ENCODE measurements around the gene C5orf46.
"Not testable (repeated sequence)": the region's sequence is repeated elsewhere in the genome, so short reads cannot be mapped to it uniquely, and the experiment has no call there.

Gene C5orf46

DNA sequence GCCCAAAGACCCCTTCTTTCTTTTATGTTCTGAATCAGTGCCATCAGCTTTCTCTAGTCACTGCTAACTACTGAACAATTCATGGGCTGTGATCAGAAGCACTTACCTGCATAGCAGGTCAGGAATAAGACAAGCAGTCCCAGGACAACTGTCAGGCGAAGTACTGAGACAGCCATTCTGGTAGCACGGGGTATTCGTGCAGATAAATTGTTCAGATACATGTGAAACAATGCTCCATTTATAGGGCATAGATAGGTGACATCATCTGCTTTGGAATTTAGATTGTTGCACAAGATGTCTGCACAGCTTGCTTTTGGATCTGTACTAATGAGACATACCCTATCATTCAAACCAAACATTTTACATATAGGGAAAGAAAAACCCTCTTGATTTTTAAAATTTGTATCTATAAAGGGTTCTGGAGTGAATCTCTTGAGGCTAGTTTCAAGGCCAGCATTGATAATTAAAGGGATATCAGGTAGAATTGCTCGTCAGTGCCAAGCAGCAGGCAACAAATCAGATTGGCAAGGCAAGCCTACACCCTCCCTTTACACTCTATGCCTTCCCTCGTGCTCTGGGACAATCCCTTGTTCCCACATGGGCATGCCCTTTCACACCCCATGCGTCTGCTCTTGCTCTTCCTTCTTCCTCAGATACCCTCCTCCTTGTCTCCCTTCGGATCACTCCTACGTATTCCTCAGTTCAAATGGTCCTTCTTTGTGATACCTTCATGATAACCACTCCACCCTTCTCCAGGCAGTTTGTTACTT, at the start of gene C5orf46:
Gene C5orf46, minus strand, starts transcription at position 213 of the 770 bp plus-strand sequence. Its CDS starts 37 bp downstream, at position 176.
- H3K9me3 ChIP-seq (ENCODE audit: low read length) = no peaks in the 10 kb centered on the region
- H3K27me3 ChIP-seq (ENCODE audit: control insufficient read depth in 1 of 2, insufficient read depth in 2 of 2, low read length in 2 of 2) = no peaks in the 10 kb centered on the region
- no peaks in the 10 kb centered on the region for H3K4me1 ChIP-seq (ENCODE audit: insufficient read depth, low read length)
- H3K36me3 ChIP-seq (ENCODE audit: insufficient read depth, low read length) = no peaks in the 10 kb centered on the region
- no peak within 1 kb of the TSS for H3K27ac ChIP-seq (ENCODE audit: low read depth, low read length)
- H3K4me3 ChIP-seq (ENCODE audit: low read depth in 1 of 2, low read length in 2 of 2) = no peak within 1 kb of the TSS
- H3K9ac ChIP-seq (ENCODE audit: low read length) = no peak within 1 kb of the TSS

DNA sequence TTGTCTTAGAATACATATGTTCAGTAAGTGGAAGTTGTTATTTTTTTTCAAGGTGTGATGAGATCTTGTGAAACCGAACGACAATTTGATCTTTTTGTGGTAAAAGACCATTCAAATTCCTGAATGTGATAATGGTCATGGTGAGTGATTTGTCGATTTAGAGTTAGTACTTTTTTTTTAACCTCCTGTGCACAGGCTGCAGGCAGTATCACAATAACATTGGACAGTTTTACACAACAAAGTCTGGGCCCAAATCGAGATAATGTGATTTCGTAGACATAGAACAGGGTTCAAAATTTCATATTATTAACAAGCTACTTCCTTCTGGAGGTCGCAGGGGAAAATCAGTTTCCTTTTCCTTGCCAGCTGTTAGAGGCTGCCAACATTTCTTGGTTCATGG, 48.6 kb upstream of the C5orf46 start:
- Histone ChIP-seq H3K27me3 (ENCODE audit: control insufficient read depth in 1 of 2, insufficient read depth in 2 of 2, low read length in 2 of 2) (no peaks in the 10 kb centered on the region), H3K4me3 (ENCODE audit: low read depth in 1 of 2, low read length in 2 of 2) (no peak overlapping the region), H3K9ac (ENCODE audit: low read length) (no peak overlapping the region), H3K4me1 (ENCODE audit: insufficient read depth, low read length) (no peaks in the 10 kb centered on the region), H3K36me3 (ENCODE audit: insufficient read depth, low read length) (no peaks in the 10 kb centered on the region), H3K27ac (ENCODE audit: low read depth, low read length) (no peak overlapping the region), H3K9me3 (ENCODE audit: low read length) (no peaks in the 10 kb centered on the region)

DNA sequence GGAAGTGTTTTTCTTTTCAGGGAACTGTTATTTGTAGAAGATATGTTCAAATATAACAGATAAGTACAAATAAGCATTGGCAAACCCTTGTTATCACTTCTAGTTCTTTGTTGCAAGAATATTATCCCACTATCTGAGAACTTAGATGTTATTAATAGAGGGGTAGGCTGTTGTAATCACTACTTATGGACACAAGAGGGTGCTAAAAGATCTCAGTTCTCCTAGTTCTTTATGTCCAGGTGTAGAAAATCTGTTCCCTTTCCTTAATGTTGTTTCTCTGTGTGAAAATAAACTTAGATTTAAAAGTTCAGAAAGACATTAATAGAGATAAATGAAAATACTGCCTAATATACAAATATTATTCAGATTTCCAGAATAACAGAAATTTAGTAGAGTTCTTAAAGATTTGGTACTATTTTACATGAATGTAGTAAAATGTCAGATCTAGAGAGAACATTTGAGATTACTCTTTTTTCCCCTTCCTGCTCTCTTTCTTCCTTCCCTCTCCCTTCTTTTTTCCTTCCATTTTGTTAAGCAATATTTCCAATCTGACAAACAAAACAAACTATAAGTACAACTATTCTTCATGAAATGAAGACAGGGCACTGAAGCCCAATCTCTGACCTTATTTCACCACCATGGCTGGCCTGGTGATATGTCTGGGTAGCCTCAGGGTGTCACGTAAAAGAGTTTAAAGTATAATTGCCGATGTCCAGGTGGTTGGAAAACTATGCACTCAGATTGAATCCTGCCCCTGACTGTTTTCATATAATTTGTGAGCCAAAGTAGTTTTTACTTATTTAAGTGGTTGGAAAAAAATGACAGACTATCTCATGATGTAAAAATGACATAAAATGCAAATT, 43.6 kb upstream of the C5orf46 start:
- Histone ChIP-seq H3K27ac (ENCODE audit: low read depth, low read length) (no peak overlapping the region), H3K9me3 (ENCODE audit: low read length) (no peaks in the 10 kb centered on the region), H3K27me3 (ENCODE audit: control insufficient read depth in 1 of 2, insufficient read depth in 2 of 2, low read length in 2 of 2) (no peaks in the 10 kb centered on the region), H3K36me3 (ENCODE audit: insufficient read depth, low read length) (no peaks in the 10 kb centered on the region), H3K4me3 (ENCODE audit: low read depth in 1 of 2, low read length in 2 of 2) (no peak overlapping the region), H3K4me1 (ENCODE audit: insufficient read depth, low read length) (no peaks in the 10 kb centered on the region), H3K9ac (ENCODE audit: low read length) (no peak overlapping the region)

DNA sequence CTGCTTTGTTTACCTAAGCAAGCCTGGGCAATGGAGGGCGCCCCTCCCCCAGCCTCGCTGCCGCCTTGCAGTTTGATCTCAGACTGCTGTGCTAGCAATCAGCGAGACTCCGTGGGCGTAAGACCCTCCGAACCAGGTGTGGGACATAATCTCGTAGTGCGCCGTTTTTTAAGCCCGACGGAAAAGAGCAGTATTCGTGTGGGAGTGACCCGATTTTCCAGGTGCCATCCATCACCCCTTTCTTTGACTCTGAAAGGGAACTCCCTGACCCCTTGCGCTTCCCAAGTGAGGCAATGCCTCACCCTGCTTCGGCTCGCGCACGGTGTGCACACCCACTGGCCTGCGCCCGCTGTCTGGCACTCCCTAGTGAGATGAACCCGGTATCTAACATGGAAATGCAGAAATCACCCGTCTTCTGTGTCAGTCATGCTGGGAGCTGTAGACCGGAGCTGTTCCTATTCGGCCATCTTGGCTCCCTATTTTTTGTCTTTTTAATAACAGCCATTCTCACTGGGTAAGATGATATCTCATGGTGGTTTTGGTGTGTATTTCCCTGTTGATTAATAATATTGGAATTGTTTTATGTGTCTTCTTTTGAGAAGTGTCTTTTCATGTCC, 40.4 kb upstream of the C5orf46 start:
- not testable (repeated sequence) for H3K9me3 ChIP-seq (ENCODE audit: low read length); H3K9ac ChIP-seq (ENCODE audit: low read length); H3K27ac ChIP-seq (ENCODE audit: low read depth, low read length); H3K4me1 ChIP-seq (ENCODE audit: insufficient read depth, low read length); H3K4me3 ChIP-seq (ENCODE audit: low read depth in 1 of 2, low read length in 2 of 2); H3K36me3 ChIP-seq (ENCODE audit: insufficient read depth, low read length); H3K27me3 ChIP-seq (ENCODE audit: control insufficient read depth in 1 of 2, insufficient read depth in 2 of 2, low read length in 2 of 2)

DNA sequence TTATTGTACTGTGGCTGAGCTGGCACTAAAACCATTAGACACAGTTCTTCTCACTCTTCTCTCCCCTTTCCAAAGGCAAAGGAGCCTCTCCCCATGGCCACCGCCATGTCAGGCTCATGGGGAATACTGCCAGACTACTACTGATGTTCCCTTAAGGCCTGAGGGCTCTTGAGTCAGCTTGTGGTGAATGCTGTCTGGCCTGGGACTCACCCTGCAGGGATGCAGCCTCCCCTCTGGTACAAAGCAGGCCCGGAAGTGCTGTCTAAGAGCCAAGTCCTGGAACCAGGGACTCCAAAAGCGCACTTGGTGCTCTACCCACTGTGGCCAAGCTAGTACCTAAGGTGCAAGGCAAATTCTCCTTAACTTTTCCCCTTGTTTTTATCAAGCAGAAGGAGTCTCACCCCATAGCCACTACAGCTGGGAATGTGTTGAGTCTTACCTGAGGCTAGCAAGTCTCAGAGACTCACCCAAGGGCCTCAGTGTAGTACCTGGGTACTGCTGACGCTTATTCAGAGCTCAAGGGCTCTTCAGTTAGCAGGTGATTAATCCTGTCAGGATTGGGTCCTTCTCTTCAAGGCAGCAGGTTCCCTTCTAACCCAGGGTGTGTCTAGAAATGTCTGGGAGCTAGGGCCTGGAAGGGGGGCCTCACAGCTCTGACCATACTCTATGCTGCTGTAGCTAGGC, 33.2 kb upstream of the C5orf46 start:
- H3K9me3 ChIP-seq (ENCODE audit: low read length) = no peaks in the 10 kb centered on the region
- no peak overlapping the region for H3K4me3 ChIP-seq (ENCODE audit: low read depth in 1 of 2, low read length in 2 of 2)
- no peak overlapping the region for H3K9ac ChIP-seq (ENCODE audit: low read length)
- H3K36me3 ChIP-seq (ENCODE audit: insufficient read depth, low read length) = no peaks in the 10 kb centered on the region
- no peaks in the 10 kb centered on the region for H3K27me3 ChIP-seq (ENCODE audit: control insufficient read depth in 1 of 2, insufficient read depth in 2 of 2, low read length in 2 of 2)
- no peaks in the 10 kb centered on the region for H3K4me1 ChIP-seq (ENCODE audit: insufficient read depth, low read length)
- H3K27ac ChIP-seq (ENCODE audit: low read depth, low read length) = no peak overlapping the region

DNA sequence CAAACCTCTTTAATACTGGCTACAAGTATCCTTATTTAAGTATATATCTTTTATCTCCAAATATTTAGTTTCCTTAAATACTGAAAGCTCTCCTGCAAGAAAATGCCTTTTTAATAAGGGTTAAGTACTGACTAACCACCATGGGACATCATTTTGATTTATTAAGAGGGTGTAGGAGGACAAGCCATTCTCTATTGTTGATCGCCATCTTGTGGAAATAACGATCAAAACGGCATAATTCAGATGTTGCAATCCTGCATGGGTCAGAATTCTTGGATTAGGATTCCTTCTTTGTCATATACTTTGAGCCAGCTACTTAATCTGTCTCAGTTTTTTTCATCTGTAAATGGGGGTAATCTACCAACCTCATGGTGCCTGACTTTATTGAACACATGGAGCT, 28.7 kb upstream of the C5orf46 start:
- Histone ChIP-seq H3K36me3 (ENCODE audit: insufficient read depth, low read length) (no peaks in the 10 kb centered on the region), H3K27ac (ENCODE audit: low read depth, low read length) (no peak overlapping the region), H3K9ac (ENCODE audit: low read length) (no peak overlapping the region), H3K4me3 (ENCODE audit: low read depth in 1 of 2, low read length in 2 of 2) (no peak overlapping the region), H3K4me1 (ENCODE audit: insufficient read depth, low read length) (no peaks in the 10 kb centered on the region), H3K9me3 (ENCODE audit: low read length) (no peaks in the 10 kb centered on the region), H3K27me3 (ENCODE audit: control insufficient read depth in 1 of 2, insufficient read depth in 2 of 2, low read length in 2 of 2) (no peaks in the 10 kb centered on the region)

DNA sequence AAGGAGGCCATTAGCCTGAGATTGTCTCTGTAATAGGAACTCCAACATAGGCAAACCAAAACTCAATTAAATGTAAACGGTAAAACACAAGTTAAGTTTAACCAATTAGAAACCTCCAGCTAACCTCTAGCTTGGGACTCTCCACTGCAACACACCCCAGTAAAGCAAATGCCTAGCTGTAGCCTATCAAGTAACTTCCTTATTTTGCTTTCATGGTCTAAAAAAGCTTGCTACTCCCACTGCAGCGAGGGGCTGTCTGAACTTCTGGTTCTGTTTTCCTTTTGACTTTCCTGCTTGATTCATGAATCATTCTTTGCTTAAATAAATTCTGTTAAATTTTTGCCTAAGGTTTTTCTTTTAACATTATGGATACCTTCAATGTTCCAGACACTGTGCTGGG, 24.4 kb upstream of the C5orf46 start:
- H3K9me3 ChIP-seq (ENCODE audit: low read length) = no peaks in the 10 kb centered on the region
- no peak overlapping the region for H3K4me3 ChIP-seq (ENCODE audit: low read depth in 1 of 2, low read length in 2 of 2)
- H3K9ac ChIP-seq (ENCODE audit: low read length) = no peak overlapping the region
- H3K4me1 ChIP-seq (ENCODE audit: insufficient read depth, low read length) = no peaks in the 10 kb centered on the region
- H3K36me3 ChIP-seq (ENCODE audit: insufficient read depth, low read length) = no peaks in the 10 kb centered on the region
- no peaks in the 10 kb centered on the region for H3K27me3 ChIP-seq (ENCODE audit: control insufficient read depth in 1 of 2, insufficient read depth in 2 of 2, low read length in 2 of 2)
- H3K27ac ChIP-seq (ENCODE audit: low read depth, low read length) = no peak overlapping the region

DNA sequence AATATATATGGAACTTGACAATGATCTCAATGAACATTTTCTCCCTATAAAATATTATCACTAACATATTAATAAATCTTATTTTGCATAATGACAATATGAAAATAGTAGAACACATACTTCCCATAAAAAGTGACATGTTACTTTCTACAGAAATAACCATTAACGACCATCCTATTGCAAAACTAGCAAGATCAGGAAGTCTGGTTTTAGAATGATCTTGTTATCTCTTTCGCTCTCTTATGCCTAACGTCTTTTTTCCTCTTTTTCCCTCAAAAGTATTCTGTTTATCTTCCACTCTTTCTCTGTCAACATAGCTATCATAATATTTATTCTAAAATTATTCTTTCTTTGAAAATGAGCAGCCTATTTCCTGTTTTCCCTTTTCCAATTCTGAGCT, 21.6 kb upstream of the C5orf46 start:
- no peaks in the 10 kb centered on the region for H3K4me1 ChIP-seq (ENCODE audit: insufficient read depth, low read length)

DNA sequence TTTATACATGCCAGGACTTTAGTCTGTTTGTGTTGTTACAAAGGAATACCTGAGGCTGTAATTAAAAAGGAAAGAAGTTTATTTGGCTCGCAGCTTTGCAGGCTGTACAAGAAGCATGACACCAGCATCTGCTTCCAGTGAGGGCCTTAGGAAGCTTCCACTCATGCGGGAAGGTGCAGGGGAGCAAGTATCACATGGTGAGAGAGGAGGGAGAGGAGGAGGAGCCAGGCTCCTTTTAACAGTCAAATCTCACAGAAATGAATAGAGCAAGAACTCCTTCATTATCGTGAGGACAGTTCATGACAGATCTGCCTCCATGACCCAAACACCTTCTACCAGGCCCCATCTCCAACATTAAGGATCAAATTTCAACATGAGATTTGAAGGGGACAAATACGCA, 18.7 kb upstream of the C5orf46 start:
- H3K9ac ChIP-seq (ENCODE audit: low read length) = no peak overlapping the region
- H3K27me3 ChIP-seq (ENCODE audit: control insufficient read depth in 1 of 2, insufficient read depth in 2 of 2, low read length in 2 of 2) = no peaks in the 10 kb centered on the region
- H3K27ac ChIP-seq (ENCODE audit: low read depth, low read length) = no peak overlapping the region
- no peaks in the 10 kb centered on the region for H3K9me3 ChIP-seq (ENCODE audit: low read length)
- H3K36me3 ChIP-seq (ENCODE audit: insufficient read depth, low read length) = no peaks in the 10 kb centered on the region
- no peaks in the 10 kb centered on the region for H3K4me1 ChIP-seq (ENCODE audit: insufficient read depth, low read length)
- H3K4me3 ChIP-seq (ENCODE audit: low read depth in 1 of 2, low read length in 2 of 2) = no peak overlapping the region

More for the DNA sequence above, 21.6 kb upstream of the C5orf46 start:
- Histone ChIP-seq H3K4me3 (ENCODE audit: low read depth in 1 of 2, low read length in 2 of 2) (no peak overlapping the region), H3K9ac (ENCODE audit: low read length) (no peak overlapping the region), H3K9me3 (ENCODE audit: low read length) (no peaks in the 10 kb centered on the region), H3K27me3 (ENCODE audit: control insufficient read depth in 1 of 2, insufficient read depth in 2 of 2, low read length in 2 of 2) (no peaks in the 10 kb centered on the region), H3K27ac (ENCODE audit: low read depth, low read length) (no peak overlapping the region), H3K36me3 (ENCODE audit: insufficient read depth, low read length) (no peaks in the 10 kb centered on the region)

DNA sequence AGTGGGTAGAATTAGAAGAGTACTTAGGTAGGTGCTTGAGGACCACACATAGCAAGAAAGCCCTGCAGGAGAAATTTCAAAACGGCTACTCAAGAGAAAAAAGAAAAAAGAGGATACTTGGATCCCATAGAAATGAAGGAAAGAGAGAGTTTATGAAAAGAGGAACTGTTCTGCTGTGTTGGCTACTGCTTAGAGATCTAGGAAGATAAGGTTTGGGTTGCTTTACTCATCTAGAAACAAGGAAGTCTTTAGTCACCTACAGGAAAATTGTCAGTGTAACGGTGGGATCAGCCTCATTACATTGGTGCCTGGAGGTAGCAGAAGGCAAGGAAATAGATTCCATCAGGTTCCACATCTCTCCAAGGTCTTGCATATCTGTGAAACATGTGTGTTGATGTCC, 14.8 kb upstream of the C5orf46 start:
- no peaks in the 10 kb centered on the region for H3K4me1 ChIP-seq (ENCODE audit: insufficient read depth, low read length)
- no peak overlapping the region for H3K4me3 ChIP-seq (ENCODE audit: low read depth in 1 of 2, low read length in 2 of 2)
- H3K27ac ChIP-seq (ENCODE audit: low read depth, low read length) = no peak overlapping the region
- no peaks in the 10 kb centered on the region for H3K36me3 ChIP-seq (ENCODE audit: insufficient read depth, low read length)
- no peaks in the 10 kb centered on the region for H3K27me3 ChIP-seq (ENCODE audit: control insufficient read depth in 1 of 2, insufficient read depth in 2 of 2, low read length in 2 of 2)
- no peak overlapping the region for H3K9ac ChIP-seq (ENCODE audit: low read length)
- no peaks in the 10 kb centered on the region for H3K9me3 ChIP-seq (ENCODE audit: low read length)

DNA sequence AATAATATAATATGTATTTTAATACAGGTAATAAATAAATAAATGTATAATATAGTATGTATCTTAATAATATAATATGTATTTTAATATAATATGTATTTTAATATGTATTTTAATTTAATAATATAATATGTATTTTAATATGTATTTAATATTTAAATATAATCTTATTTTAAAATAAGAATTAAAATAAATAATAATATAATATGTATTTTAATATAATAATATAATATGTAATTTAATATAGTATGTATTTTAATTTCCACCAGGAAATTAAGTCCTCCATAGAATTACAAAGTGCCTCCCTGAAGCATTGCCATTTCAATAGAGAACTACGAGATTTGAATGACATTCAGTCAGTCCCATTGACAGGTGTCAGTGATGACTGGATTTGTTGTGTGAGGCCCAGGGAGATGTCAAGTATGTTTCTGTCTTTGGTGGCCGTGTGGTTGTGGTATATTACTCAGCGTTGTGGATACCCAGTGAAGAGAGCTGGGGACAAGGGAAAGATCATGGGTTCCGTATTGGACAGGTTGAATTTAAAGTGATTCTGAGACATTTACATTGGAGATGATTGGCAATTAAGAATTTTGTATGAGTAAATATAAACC, 14.2 kb upstream of the C5orf46 start:
- Histone ChIP-seq H3K36me3 (ENCODE audit: insufficient read depth, low read length) (no peaks in the 10 kb centered on the region), H3K27me3 (ENCODE audit: control insufficient read depth in 1 of 2, insufficient read depth in 2 of 2, low read length in 2 of 2) (no peaks in the 10 kb centered on the region), H3K9ac (ENCODE audit: low read length) (no peak overlapping the region), H3K4me3 (ENCODE audit: low read depth in 1 of 2, low read length in 2 of 2) (no peak overlapping the region), H3K27ac (ENCODE audit: low read depth, low read length) (no peak overlapping the region), H3K4me1 (ENCODE audit: insufficient read depth, low read length) (no peaks in the 10 kb centered on the region), H3K9me3 (ENCODE audit: low read length) (no peaks in the 10 kb centered on the region)
